Chondrocyte (in vitro differentiated cells): ENCODE data around the gene HOXA7. TPM values are rescaled to one million over a fixed set of nuclear protein-coding genes. Genes with fewer than 3 reads are reported as not detected.

Experiments used
- DNase-seq: peaks from one replicate; pipeline ENCODE4 v3.0.0; 2021; ENCODE audit warnings: mixed read lengths, low spot score
- H3K27ac Mint-ChIP-seq: one replicate; pipeline ENCODE4 v1.8.0; 2021; ENCODE audit warnings: mild to moderate bottlenecking, moderate library complexity, mixed read lengths; ENCODE audit not compliant: unreplicated experiment
- H3K27me3 Mint-ChIP-seq: 2 replicates; pipeline ENCODE4 v1.8.0; 2021; ENCODE audit warnings: low read depth, mixed read lengths
- H3K36me3 Mint-ChIP-seq: 2 replicates; pipeline ENCODE4 v1.8.0; 2021; ENCODE audit warnings: low read depth, mixed read lengths
- H3K4me1 Mint-ChIP-seq: 2 replicates; pipeline ENCODE4 v1.8.0; 2021; ENCODE audit warnings: low read depth, mild to moderate bottlenecking, mixed read lengths
- H3K4me3 Mint-ChIP-seq: one replicate; pipeline ENCODE4 v1.8.0; 2021; ENCODE audit warnings: mild to moderate bottlenecking, moderate library complexity, mixed read lengths; ENCODE audit not compliant: unreplicated experiment
- H3K9me3 Mint-ChIP-seq: 2 replicates; pipeline ENCODE4 v1.8.0; 2021; ENCODE audit warnings: low read depth, mixed read lengths
- CTCF ChIP-seq: fragments of 200-600 bp; sonication (generic); IDR thresholded peaks from 2 replicates; pipeline ENCODE4 v1.5.0; 2021; ENCODE audit warnings: antibody characterized with exemption, mild to moderate bottlenecking, moderate library complexity
- total RNA-seq: library from RNA; stranded (reverse); gene quantifications from 3 replicates; pipeline ENCODE4 v1.2.1, GENCODE V29; 2021

The HOXA7 gene
- total RNA-seq, 1 donor from 2014 or later, result not detected

GRCh38 chr7:27180431-27181420 lies 24.3 kb upstream of the HOXA7 start:
- H3K4me3 Mint-ChIP-seq, result no peak overlapping the region
- peak; percentile 70 for DNase-seq
- TF ChIP-seq CTCF, result no peak
- no peak overlapping the region for H3K27ac Mint-ChIP-seq
- peaks cover 78% of the 10 kb centered on the region for H3K27me3 Mint-ChIP-seq
- H3K9me3 Mint-ChIP-seq, result no peaks in the 10 kb centered on the region
- peaks cover 29% of the 10 kb centered on the region for H3K4me1 Mint-ChIP-seq
- peaks cover 9% of the 10 kb centered on the region for H3K36me3 Mint-ChIP-seq

GRCh38 chr7:27179503-27180430 lies 23.3 kb upstream of the HOXA7 start:
- Mint-ChIP-seq H3K9me3 (no peaks in the 10 kb centered on the region), H3K4me3 (peak overlapping the region; percentile 31), H3K36me3 (peaks cover 12% of the 10 kb centered on the region), H3K27me3 (peaks cover 78% of the 10 kb centered on the region), H3K4me1 (peaks cover 21% of the 10 kb centered on the region), H3K27ac (no peak overlapping the region)
- DNase-seq, result peak; percentile 47
- TF ChIP-seq CTCF, result peak; percentile 91

- Mint-ChIP-seq H3K9me3 (no peaks in the 10 kb centered on the region), H3K4me1 (peaks cover 15% of the 10 kb centered on the region), H3K4me3 (peak overlapping the region; percentile 31), H3K27me3 (peaks cover 79% of the 10 kb centered on the region), H3K27ac (no peak overlapping the region), H3K36me3 (peaks cover 12% of the 10 kb centered on the region)
- no peak for DNase-seq
- no peak for TF ChIP-seq CTCF
These were observed 22.6 kb upstream of the HOXA7 start for GRCh38 chr7:27179030-27179429.

- H3K27me3 Mint-ChIP-seq, result peaks cover 74% of the 10 kb centered on the region
- no peaks in the 10 kb centered on the region for H3K9me3 Mint-ChIP-seq
- peaks cover 12% of the 10 kb centered on the region for H3K36me3 Mint-ChIP-seq
- TF ChIP-seq CTCF, result no peak
- peaks cover 11% of the 10 kb centered on the region for H3K4me1 Mint-ChIP-seq
- no peak overlapping the region for H3K27ac Mint-ChIP-seq
- H3K4me3 Mint-ChIP-seq, result no peak overlapping the region
- DNase-seq, result no peak
These were observed 21.9 kb upstream of the HOXA7 start for GRCh38 chr7:27178366-27178765.

GRCh38 chr7:27177795-27178320 lies 21.4 kb upstream of the HOXA7 start:
- H3K27me3 Mint-ChIP-seq, result peaks cover 71% of the 10 kb centered on the region
- no peak overlapping the region for H3K27ac Mint-ChIP-seq
- no peak for TF ChIP-seq CTCF
- no peak for DNase-seq
- H3K4me1 Mint-ChIP-seq, result peaks cover 11% of the 10 kb centered on the region
- H3K9me3 Mint-ChIP-seq, result no peaks in the 10 kb centered on the region
- peaks cover 12% of the 10 kb centered on the region for H3K36me3 Mint-ChIP-seq
- H3K4me3 Mint-ChIP-seq, result no peak overlapping the region
